ENCODE results near the gene PCDHGB6. TPM values are rescaled to one million over a fixed set of nuclear protein-coding genes. Genes with fewer than 3 reads are reported as not detected.

The PCDHGB6 gene
- total and polyA plus RNA-seq, 2 experiments from 2014 or later = 13.1 to 13.6 TPM

DNA sequence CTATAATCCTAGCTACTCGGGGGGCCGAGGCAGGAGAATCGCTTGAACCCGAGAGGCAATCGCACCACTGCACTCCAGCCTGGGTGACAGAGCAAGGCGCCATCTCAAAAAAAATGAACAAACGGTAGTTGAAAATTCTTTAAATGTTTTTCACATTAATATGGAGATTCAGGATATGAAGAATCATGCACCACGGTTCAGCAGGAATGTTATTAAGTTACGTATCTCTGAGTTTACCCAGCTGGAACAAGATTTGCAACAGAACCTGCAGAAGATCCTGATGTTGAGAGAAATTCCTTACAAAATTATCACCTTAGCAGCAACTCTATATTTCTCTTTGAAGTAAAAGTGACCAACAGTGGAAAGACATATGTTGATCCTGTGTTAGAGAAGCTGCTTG is 32.5 kb downstream of the PCDHGB6 start:
- Histone ChIP-seq H3K27me3 (no peaks in the 10 kb centered on the region), H3K4me2 (no peak overlapping the region), H3K9me3 (ENCODE audit: low read depth) (peaks cover 7% of the 10 kb centered on the region), H3K9me2 (replicated peaks; ENCODE audit: insufficient read depth) (no peaks in the 10 kb centered on the region), H3K27ac (no peak overlapping the region), H3K36me3 (replicated peaks; ENCODE audit: insufficient read depth, low read depth) (no peaks in the 10 kb centered on the region), H3K79me2 (peaks cover 6% of the 10 kb centered on the region), H4K20me1 (ENCODE audit: insufficient read depth, poor library complexity, severe bottlenecking) (no peaks in the 10 kb centered on the region), H3K4me1 (ENCODE audit: insufficient read depth) (no peaks in the 10 kb centered on the region), H3K4me3 (no peak overlapping the region), H2AFZ (no peak overlapping the region)
- TF ChIP-seq EZH2phosphoT487 (IDR thresholded peaks at IDR 0.05; ENCODE audit: low read depth, severe bottlenecking, unreplicated experiment) = no peak
- no peak for TF ChIP-seq EZH2 (IDR thresholded peaks at IDR 0.05; ENCODE audit: borderline replicate concordance)
- no peak for DNase-seq (ENCODE audit: low spot score)
- WGBS (ENCODE audit: low lambda C conversion rate, missing lambda C conversion rate) = 100% methylated on average over 9 of the region's 9 CpGs

DNA sequence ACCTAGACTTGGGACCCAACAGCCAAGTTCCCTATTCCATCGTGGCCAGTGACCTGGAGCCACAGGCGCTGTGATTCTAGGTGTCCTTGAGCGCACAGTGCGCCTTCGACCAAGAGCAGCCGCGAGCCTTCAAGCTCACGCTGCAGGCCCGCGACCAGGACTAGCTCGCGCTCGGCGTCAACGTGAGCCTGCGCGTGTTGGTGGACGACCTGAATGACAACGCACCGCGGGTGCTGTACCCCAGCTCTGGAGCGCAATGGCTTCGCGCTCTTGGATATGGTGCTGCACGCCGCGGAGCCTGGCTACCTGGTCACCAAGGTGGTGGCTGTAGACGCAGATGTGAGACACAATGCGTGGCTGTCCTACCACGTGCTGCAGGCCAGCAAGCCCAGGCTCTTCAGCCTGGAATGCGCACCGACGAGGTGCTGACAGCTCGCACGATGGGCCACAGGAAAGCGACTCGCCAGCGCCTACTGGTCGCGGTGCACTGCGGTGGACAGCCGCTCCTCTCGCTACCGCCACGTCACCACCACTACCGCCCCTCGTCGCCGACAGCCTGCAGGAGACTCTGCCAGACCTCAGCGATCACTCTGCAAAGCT is 33.9 kb downstream of the PCDHGB6 start:
- no peak for DNase-seq (ENCODE audit: low spot score)
- no peak for TF ChIP-seq EZH2phosphoT487 (IDR thresholded peaks at IDR 0.05; ENCODE audit: low read depth, severe bottlenecking, unreplicated experiment)
- no peak for TF ChIP-seq EZH2 (IDR thresholded peaks at IDR 0.05; ENCODE audit: borderline replicate concordance)
- TF ChIP-seq, protein P1, sequence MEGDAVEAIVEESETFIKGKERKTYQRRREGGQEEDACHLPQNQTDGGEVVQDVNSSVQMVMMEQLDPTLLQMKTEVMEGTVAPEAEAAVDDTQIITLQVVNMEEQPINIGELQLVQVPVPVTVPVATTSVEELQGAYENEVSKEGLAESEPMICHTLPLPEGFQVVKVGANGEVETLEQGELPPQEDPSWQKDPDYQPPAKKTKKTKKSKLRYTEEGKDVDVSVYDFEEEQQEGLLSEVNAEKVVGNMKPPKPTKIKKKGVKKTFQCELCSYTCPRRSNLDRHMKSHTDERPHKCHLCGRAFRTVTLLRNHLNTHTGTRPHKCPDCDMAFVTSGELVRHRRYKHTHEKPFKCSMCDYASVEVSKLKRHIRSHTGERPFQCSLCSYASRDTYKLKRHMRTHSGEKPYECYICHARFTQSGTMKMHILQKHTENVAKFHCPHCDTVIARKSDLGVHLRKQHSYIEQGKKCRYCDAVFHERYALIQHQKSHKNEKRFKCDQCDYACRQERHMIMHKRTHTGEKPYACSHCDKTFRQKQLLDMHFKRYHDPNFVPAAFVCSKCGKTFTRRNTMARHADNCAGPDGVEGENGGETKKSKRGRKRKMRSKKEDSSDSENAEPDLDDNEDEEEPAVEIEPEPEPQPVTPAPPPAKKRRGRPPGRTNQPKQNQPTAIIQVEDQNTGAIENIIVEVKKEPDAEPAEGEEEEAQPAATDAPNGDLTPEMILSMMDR (IDR thresholded peaks at IDR 0.05; ENCODE audit: poor library complexity) = no peak
- no peaks in the 10 kb centered on the region for H4K20me1 ChIP-seq (ENCODE audit: insufficient read depth, poor library complexity, severe bottlenecking)
- no peaks in the 10 kb centered on the region for H3K9me2 ChIP-seq (replicated peaks; ENCODE audit: insufficient read depth)
- H2AFZ ChIP-seq = no peak overlapping the region
- H3K27ac ChIP-seq = no peak overlapping the region
- H3K9me3 ChIP-seq (ENCODE audit: low read depth) = peaks cover under 1% of the 10 kb centered on the region
- H3K27me3 ChIP-seq = no peaks in the 10 kb centered on the region
- no peak overlapping the region for H3K4me3 ChIP-seq
- peaks cover 6% of the 10 kb centered on the region for H3K79me2 ChIP-seq
- no peak overlapping the region for H3K4me2 ChIP-seq
- H3K4me1 ChIP-seq (ENCODE audit: insufficient read depth) = no peaks in the 10 kb centered on the region
- WGBS (ENCODE audit: low lambda C conversion rate, missing lambda C conversion rate) = 97% methylated on average over 48 of the region's 50 CpGs
- no peaks in the 10 kb centered on the region for H3K36me3 ChIP-seq (replicated peaks; ENCODE audit: insufficient read depth, low read depth)

Other genes starting within 250 kb of the PCDHGB6 start
Only the 30 nearest of the 37 such genes appear.
- 2.4 and 3.1 TPM in 2 replicates for gene PCDHB10, start 215.7 kb upstream of the PCDHGB6 start, total RNA-seq
- gene PCDHB10, start 215.7 kb upstream of the PCDHGB6 start, polyA plus RNA-seq = 2.7 and 2.8 TPM in 2 replicates
- 0.92 and 2.1 TPM in 2 replicates for gene PCDHB11, start 208.4 kb upstream of the PCDHGB6 start, total RNA-seq
- gene PCDHB11, start 208.4 kb upstream of the PCDHGB6 start, polyA plus RNA-seq = 1.2 and 1.8 TPM in 2 replicates
- 1.1 and 1.4 TPM in 2 replicates for gene PCDHB12, start 199.3 kb upstream of the PCDHGB6 start, total RNA-seq
- 0.86 and 0.97 TPM in 2 replicates for gene PCDHB12, start 199.3 kb upstream of the PCDHGB6 start, polyA plus RNA-seq
- 1.9 and 2.0 TPM in 2 replicates for gene PCDHB13, start 194.1 kb upstream of the PCDHGB6 start, total RNA-seq
- 0.50 and 1.1 TPM in 2 replicates for gene PCDHB13, start 194.1 kb upstream of the PCDHGB6 start, polyA plus RNA-seq
- 3.9 and 4.3 TPM in 2 replicates for gene PCDHB14, start 184.7 kb upstream of the PCDHGB6 start, total RNA-seq
- gene PCDHB14, start 184.7 kb upstream of the PCDHGB6 start, polyA plus RNA-seq = 2.2 and 3.0 TPM in 2 replicates
- gene PCDHB15, start 162.6 kb upstream of the PCDHGB6 start, total RNA-seq = 1.8 and 3.3 TPM in 2 replicates
- gene PCDHB15, start 162.6 kb upstream of the PCDHGB6 start, polyA plus RNA-seq = 2.0 and 2.6 TPM in 2 replicates
- 0.50 and 1.7 TPM in 2 replicates for gene SLC25A2, start 104.0 kb upstream of the PCDHGB6 start, total RNA-seq
- not detected in 2 replicates for gene SLC25A2, start 104.0 kb upstream of the PCDHGB6 start, polyA plus RNA-seq
- gene TAF7, start 87.2 kb upstream of the PCDHGB6 start, total RNA-seq = 85.2 and 96.9 TPM in 2 replicates
- gene TAF7, start 87.2 kb upstream of the PCDHGB6 start, polyA plus RNA-seq = 103 and 107 TPM in 2 replicates
- 0.24 and 0.33 TPM in 2 replicates for gene PCDHGA1, start 77.5 kb upstream of the PCDHGB6 start, total RNA-seq
- gene PCDHGA1, start 77.5 kb upstream of the PCDHGB6 start, polyA plus RNA-seq = not detected in 2 replicates
- gene PCDHGA2, start 69.3 kb upstream of the PCDHGB6 start, total RNA-seq = 0.08 TPM in 1 of 2 replicates, not detected in the other
- 0.10 TPM in 1 of 2 replicates, not detected in the other for gene PCDHGA2, start 69.3 kb upstream of the PCDHGB6 start, polyA plus RNA-seq
- not detected in 2 replicates for gene PCDHGA3, start 64.2 kb upstream of the PCDHGB6 start, total RNA-seq
- 0.45 TPM in 1 of 2 replicates, not detected in the other for gene PCDHGA3, start 64.2 kb upstream of the PCDHGB6 start, polyA plus RNA-seq
- 0.24 and 0.53 TPM in 2 replicates for gene PCDHGB1, start 57.9 kb upstream of the PCDHGB6 start, total RNA-seq
- gene PCDHGB1, start 57.9 kb upstream of the PCDHGB6 start, polyA plus RNA-seq = 0.57 TPM in 1 of 2 replicates, not detected in the other
- gene PCDHGA4, start 53.0 kb upstream of the PCDHGB6 start, total RNA-seq = 0.17 and 0.28 TPM in 2 replicates
- 0.24 TPM in 1 of 2 replicates, not detected in the other for gene PCDHGA4, start 53.0 kb upstream of the PCDHGB6 start, polyA plus RNA-seq
- gene PCDHGB2, start 48.0 kb upstream of the PCDHGB6 start, total RNA-seq = 0.20 and 0.33 TPM in 2 replicates
- gene PCDHGB2, start 48.0 kb upstream of the PCDHGB6 start, polyA plus RNA-seq = not detected in 2 replicates
- gene PCDHGA5, start 43.9 kb upstream of the PCDHGB6 start, total RNA-seq = 0.03 and 0.20 TPM in 2 replicates
- not detected in 2 replicates for gene PCDHGA5, start 43.9 kb upstream of the PCDHGB6 start, polyA plus RNA-seq
- gene PCDHGB3, start 37.8 kb upstream of the PCDHGB6 start, total RNA-seq = not detected in 2 replicates
- not detected in 2 replicates for gene PCDHGB3, start 37.8 kb upstream of the PCDHGB6 start, polyA plus RNA-seq
- gene PCDHGA6, start 34.1 kb upstream of the PCDHGB6 start, total RNA-seq = 0.12 TPM in 1 of 2 replicates, not detected in the other
- 0.11 TPM in 1 of 2 replicates, not detected in the other for gene PCDHGA6, start 34.1 kb upstream of the PCDHGB6 start, polyA plus RNA-seq
- gene PCDHGA7, start 25.3 kb upstream of the PCDHGB6 start, total RNA-seq = 0.04 and 0.10 TPM in 2 replicates
- gene PCDHGA7, start 25.3 kb upstream of the PCDHGB6 start, polyA plus RNA-seq = not detected in 2 replicates
- 20.0 and 20.9 TPM in 2 replicates for gene PCDHGB4, start 20.3 kb upstream of the PCDHGB6 start, total RNA-seq
- gene PCDHGB4, start 20.3 kb upstream of the PCDHGB6 start, polyA plus RNA-seq = 14.2 and 17.9 TPM in 2 replicates
- 1.00 and 1.5 TPM in 2 replicates for gene PCDHGA8, start 15.4 kb upstream of the PCDHGB6 start, total RNA-seq
- gene PCDHGA8, start 15.4 kb upstream of the PCDHGB6 start, polyA plus RNA-seq = 0.28 and 0.53 TPM in 2 replicates
- 0.17 and 2.0 TPM in 2 replicates for gene PCDHGB5, start 10.1 kb upstream of the PCDHGB6 start, total RNA-seq
- gene PCDHGB5, start 10.1 kb upstream of the PCDHGB6 start, polyA plus RNA-seq = 0.09 and 0.30 TPM in 2 replicates
- 1.1 and 1.2 TPM in 2 replicates for gene PCDHGA9, start 5.2 kb upstream of the PCDHGB6 start, total RNA-seq
- gene PCDHGA9, start 5.2 kb upstream of the PCDHGB6 start, polyA plus RNA-seq = not detected in 2 replicates
- 4.5 and 6.7 TPM in 2 replicates for gene PCDHGA10, start 5.0 kb downstream of the PCDHGB6 start, total RNA-seq
- 3.0 and 3.9 TPM in 2 replicates for gene PCDHGA10, start 5.0 kb downstream of the PCDHGB6 start, polyA plus RNA-seq
- gene PCDHGB7, start 9.7 kb downstream of the PCDHGB6 start, total RNA-seq = 6.9 and 8.8 TPM in 2 replicates
- 6.7 and 8.4 TPM in 2 replicates for gene PCDHGB7, start 9.7 kb downstream of the PCDHGB6 start, polyA plus RNA-seq
- 1.8 and 2.7 TPM in 2 replicates for gene PCDHGA11, start 13.0 kb downstream of the PCDHGB6 start, total RNA-seq
- 1.8 TPM in 2 replicates for gene PCDHGA11, start 13.0 kb downstream of the PCDHGB6 start, polyA plus RNA-seq
- 0.70 and 0.96 TPM in 2 replicates for gene PCDHGA12, start 22.5 kb downstream of the PCDHGB6 start, total RNA-seq
- 0.66 and 1.1 TPM in 2 replicates for gene PCDHGA12, start 22.5 kb downstream of the PCDHGB6 start, polyA plus RNA-seq
- gene PCDHGC3, start 67.9 kb downstream of the PCDHGB6 start, total RNA-seq = 16.9 and 18.9 TPM in 2 replicates
- gene PCDHGC3, start 67.9 kb downstream of the PCDHGB6 start, polyA plus RNA-seq = 35.8 and 40.8 TPM in 2 replicates
- gene PCDHGC4, start 77.0 kb downstream of the PCDHGB6 start, total RNA-seq = 0.44 and 1.5 TPM in 2 replicates
- 0.15 and 0.35 TPM in 2 replicates for gene PCDHGC4, start 77.0 kb downstream of the PCDHGB6 start, polyA plus RNA-seq
- gene PCDHGC5, start 81.1 kb downstream of the PCDHGB6 start, total RNA-seq = 0.92 and 1.1 TPM in 2 replicates
- gene PCDHGC5, start 81.1 kb downstream of the PCDHGB6 start, polyA plus RNA-seq = 0.16 TPM in 1 of 2 replicates, not detected in the other
- gene DIAPH1, start 211.0 kb downstream of the PCDHGB6 start, total RNA-seq = 37.7 and 62.4 TPM in 2 replicates
- gene DIAPH1, start 211.0 kb downstream of the PCDHGB6 start, polyA plus RNA-seq = 56.6 and 59.0 TPM in 2 replicates